Karpas-422 (cell line): ENCODE data around the gene MICU2. TPM values are rescaled to one million over a fixed set of nuclear protein-coding genes. Genes with fewer than 3 reads are reported as not detected.

ENCODE experiments used
- DNase-seq: peaks from one replicate; pipeline ENCODE4 v3.0.0-alpha.2; 2015
- H2AFZ ChIP-seq: fragments of 200-600 bp; sonication (generic); 2 replicates; pipeline ENCODE4 v1.6.1; 2014; ENCODE audit warnings: antibody characterized with exemption, low read length, mixed read lengths
- H3K27ac ChIP-seq: fragments of 200-600 bp; sonication (generic); 2 replicates; pipeline ENCODE4 v1.5.1; 2014; ENCODE audit warnings: mild to moderate bottlenecking, low read length, moderate library complexity
- H3K27me3 ChIP-seq: fragments of 200-600 bp; sonication (generic); 2 replicates; pipeline ENCODE4 v1.6.1; 2014; ENCODE audit warnings: low read length, mixed read lengths
- H3K36me3 ChIP-seq: fragments of 200-600 bp; sonication (generic); 2 replicates; pipeline ENCODE4 v1.6.1; 2014; ENCODE audit warnings: low read length, mixed read lengths; ENCODE audit not compliant: insufficient read depth
- H3K4me1 ChIP-seq: fragments of 200-600 bp; sonication (generic); 2 replicates; pipeline ENCODE4 v1.6.1; 2014; ENCODE audit warnings: mild to moderate bottlenecking, low read length, mixed read lengths
- H3K4me2 ChIP-seq: fragments of 200-600 bp; sonication (generic); 2 replicates; pipeline ENCODE4 v1.6.1; 2014; ENCODE audit warnings: low read length, low read depth, mild to moderate bottlenecking; ENCODE audit not compliant: poor library complexity, severe bottlenecking
- H3K4me3 ChIP-seq: fragments of 200-600 bp; sonication (generic); 2 replicates; pipeline ENCODE4 v1.5.1; 2014; ENCODE audit warnings: mild to moderate bottlenecking, antibody characterized with exemption, low read length, mixed read lengths
- H3K79me2 ChIP-seq: fragments of 200-600 bp; sonication (generic); 2 replicates; pipeline ENCODE4 v1.6.1; 2014; ENCODE audit warnings: mild to moderate bottlenecking, low read length, mixed read lengths
- H3K9ac ChIP-seq: fragments of 200-600 bp; sonication (generic); 2 replicates; pipeline ENCODE4 v1.6.0; 2014; ENCODE audit warnings: low read length
- H3K9me2 ChIP-seq: fragments of 200-600 bp; sonication (generic), shearing (Covaris generic); replicated peaks from 2 replicates; pipeline ENCODE4 v1.6.0; 2014; ENCODE audit warnings: mild to moderate bottlenecking, low read length, moderate library complexity; ENCODE audit not compliant: insufficient read depth
- H3K9me3 ChIP-seq: fragments of 300-700, 200-600 bp; sonication (generic); 2 replicates; pipeline ENCODE4 v1.6.1; 2014; ENCODE audit warnings: low read length, mixed read lengths
- H4K20me1 ChIP-seq: fragments of 200-600 bp; sonication (generic); 2 replicates; pipeline ENCODE4 v1.6.1; 2014; ENCODE audit warnings: mild to moderate bottlenecking, antibody characterized with exemption, low read length, low read depth; ENCODE audit not compliant: insufficient read depth
- small RNA-seq: library from RNA; depleted of rRNA; stranded (forward); fragments of <200 nt; gene quantifications from one replicate; pipeline ENCODE3, GENCODE V24; 2014
- total RNA-seq: library from RNA; depleted of rRNA; stranded (reverse); fragments of >200 nt; shearing (Covaris generic); gene quantifications from 2 replicates; pipeline ENCODE4 v1.2.3, GENCODE V29; 2014; ENCODE audit warnings: low replicate concordance; rRNA removed

MICU2 gene
- total RNA-seq, 1 experiment from 2014 or later: 60.1 TPM

- Histone ChIP-seq H3K27me3 (no peaks in the 10 kb centered on the region), H3K4me2 (no peak overlapping the region), H2AFZ (no peak overlapping the region), H4K20me1 (no peaks in the 10 kb centered on the region), H3K9ac (no peak overlapping the region), H3K4me1 (no peaks in the 10 kb centered on the region), H3K27ac (no peak overlapping the region), H3K36me3 (peaks cover 7% of the 10 kb centered on the region), H3K4me3 (no peak overlapping the region), H3K79me2 (peaks cover 78% of the 10 kb centered on the region), H3K9me2 (no peaks in the 10 kb centered on the region), H3K9me3 (peaks cover 4% of the 10 kb centered on the region; the same call in 1 of the 2 replicates)
- no peak for DNase-seq
Observed at GRCh38 chr13:21445759-21446158, 158.2 kb downstream of the MICU2 start.

DNA sequence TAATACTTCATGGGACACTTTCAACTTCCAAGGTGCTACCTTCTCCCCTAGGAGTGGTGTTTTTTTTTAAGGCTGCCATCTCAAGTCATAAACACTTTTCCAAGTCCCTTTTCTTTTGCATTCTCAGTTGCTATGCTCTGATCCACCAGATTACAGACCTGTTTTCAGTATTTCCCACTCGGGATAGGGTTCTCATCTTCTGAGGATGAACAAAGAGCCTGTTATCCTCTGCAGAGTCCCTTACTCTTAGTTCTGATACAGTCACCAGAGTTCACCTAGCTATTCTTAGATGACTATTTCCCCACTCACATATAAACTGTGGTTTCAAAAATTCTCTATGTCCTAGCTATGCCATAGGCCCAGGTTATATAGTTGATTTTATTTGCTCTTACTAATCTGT lies 160.8 kb downstream of the MICU2 start:
- Histone ChIP-seq H4K20me1 (no peaks in the 10 kb centered on the region), H3K27me3 (no peaks in the 10 kb centered on the region), H3K79me2 (peaks cover 87% of the 10 kb centered on the region), H3K27ac (no peak overlapping the region), H3K9me2 (no peaks in the 10 kb centered on the region), H3K4me2 (no peak overlapping the region), H3K9ac (no peak overlapping the region), H2AFZ (no peak overlapping the region), H3K4me3 (no peak overlapping the region), H3K4me1 (no peaks in the 10 kb centered on the region), H3K36me3 (no peaks in the 10 kb centered on the region), H3K9me3 (peaks cover 2% of the 10 kb centered on the region)
- no peak for DNase-seq

Small RNAs within 50 kb of the gene (small RNA-seq; reads per million reads assigned to genes)
- not detected for gene RNU6-59P

Other genes starting within 250 kb of the MICU2 start
- 44.0 and 129 TPM in 2 replicates for gene ZDHHC20, start 144.9 kb downstream of the MICU2 start, total RNA-seq
- 0.11 and 2.9 TPM in 2 replicates for gene FGF9, start 66.9 kb upstream of the MICU2 start, total RNA-seq